Naive thymus-derived CD4-positive, alpha-beta T cell (primary cell): ENCODE measurements around the gene CISD3. TPM values are rescaled to one million over a fixed set of nuclear protein-coding genes. Genes with fewer than 3 reads are reported as not detected.

Source experiments
- ATAC-seq: fragments of 150-1000 bp; cut with Tn5 transposase; 2 replicates; pipeline ENCODE4 v1.10.0; 2021; ENCODE audit warnings: mild to moderate bottlenecking, moderate library complexity
- CTCF ChIA-PET: fragments of 350-600 bp; sonication (Branson Sonifier 250); formaldehyde crosslinking; loops from one replicate; lab custom pipeline; 2021; ENCODE audit warnings: antibody characterized with exemption; lab: Charles Lee
- POLR2A ChIA-PET: fragments of 350-600 bp; sonication (Branson Sonifier 250); formaldehyde crosslinking; loops from one replicate; lab custom pipeline; 2021; ENCODE audit warnings: antibody characterized with exemption, inconsistent platforms; lab: Charles Lee
- DNase-seq, 9 donors: peaks; one replicate each; pipeline versions ENCODE4 v3.0.0 to v3.0.0-alpha.2; 2020 to 2022; ENCODE audit warnings: mixed read lengths in 1 of 9
- H3K27ac ChIP-seq: one replicate; pipeline ENCODE4 v1.7.0; 2013; ENCODE audit warnings: mild to moderate bottlenecking, low read depth, low read length, moderate library complexity
- H3K27me3 ChIP-seq, 2 donors: one replicate each; pipeline ENCODE4 v1.7.0; 2013; ENCODE audit warnings: low read length in 2 of 2, mild to moderate bottlenecking in 2 of 2, moderate library complexity in 2 of 2; ENCODE audit not compliant: control insufficient read depth in 2 of 2, insufficient read depth in 2 of 2
- H3K36me3 ChIP-seq, 3 experiments: 1 replicate in 2 of 3; 2 replicates in 1 of 3; pipeline ENCODE4 v1.7.0; 2013; ENCODE audit warnings: low read length in 3 of 3, mild to moderate bottlenecking in 3 of 3, moderate library complexity in 1 of 3; ENCODE audit not compliant: insufficient read depth in 3 of 3, control insufficient read depth in 2 of 3
- H3K4me1 ChIP-seq, 2 donors: one replicate each; pipeline ENCODE4 v1.7.0; 2013; ENCODE audit warnings: low read length in 2 of 2, mild to moderate bottlenecking in 2 of 2, moderate library complexity in 1 of 2; ENCODE audit not compliant: control insufficient read depth in 2 of 2, insufficient read depth in 2 of 2
- H3K4me3 ChIP-seq: 2 replicates; pipeline ENCODE4 v1.7.0; 2013; ENCODE audit warnings: mild to moderate bottlenecking, low read length
- H3K9me3 ChIP-seq, 3 experiments: 1 replicate in 2 of 3; 2 replicates in 1 of 3; pipeline ENCODE4 v1.7.0; 2013; ENCODE audit warnings: low read length in 3 of 3; ENCODE audit not compliant: control insufficient read depth in 2 of 3
- H3K27ac Mint-ChIP-seq, 9 donors: one replicate each; pipeline ENCODE4 v1.8.0; 2020 to 2022; ENCODE audit warnings: mixed read lengths in 9 of 9, mild to moderate bottlenecking in 8 of 9, moderate library complexity in 5 of 9, inconsistent platforms in 2 of 9
- H3K27me3 Mint-ChIP-seq, 5 donors: one replicate each; pipeline ENCODE4 v1.8.0; 2021 to 2022; ENCODE audit warnings: mixed read lengths in 5 of 5, mild to moderate bottlenecking in 1 of 5
- H3K36me3 Mint-ChIP-seq, 5 donors: one replicate each; pipeline ENCODE4 v1.8.0; 2020 to 2022; ENCODE audit warnings: mixed read lengths in 5 of 5, mild to moderate bottlenecking in 3 of 5, inconsistent platforms in 1 of 5
- H3K4me1 Mint-ChIP-seq, 7 donors: one replicate each; pipeline ENCODE4 v1.8.0; 2020 to 2022; ENCODE audit warnings: mixed read lengths in 7 of 7, mild to moderate bottlenecking in 3 of 7, inconsistent platforms in 1 of 7
- H3K4me3 Mint-ChIP-seq, 10 donors: one replicate each; pipeline ENCODE4 v1.8.0; 2020 to 2022; ENCODE audit warnings: mild to moderate bottlenecking in 10 of 10, mixed read lengths in 10 of 10, moderate library complexity in 6 of 10, inconsistent platforms in 2 of 10
- H3K9me3 Mint-ChIP-seq, 11 donors: one replicate each; pipeline ENCODE4 v1.8.0; 2020 to 2022; ENCODE audit warnings: mixed read lengths in 11 of 11, mild to moderate bottlenecking in 4 of 11, inconsistent platforms in 1 of 11, moderate library complexity in 1 of 11
- intact Hi-C, 2 donors: fragments of 100-400 bp; cut with micrococcal nuclease; formaldehyde crosslinking; loops; one replicate each; pipeline ENCODE4 v1.15.1; 2023
- polyA plus RNA-seq, 2 donors: library from polyadenylated mRNA; unstranded; fragments of 300-500 nt; fragmentation: Illumina TruSeq; gene quantifications; one replicate each; pipeline ENCODE4 v1.2.3, GENCODE V29; 2021
- total RNA-seq, 6 experiments: library from RNA in 5 of 6; stranded (reverse) in 5 of 6; gene quantifications; 1 replicate in 5 of 6; 2 replicates in 1 of 6; pipeline ENCODE4 v1.2.3 and lab custom pipeline; 2021 to 2026

The CISD3 gene
- total RNA-seq (10 to 100 TPM in 3 of 5 experiments, 1 to 10 TPM in 2; 8.0 to 39.6 (median 12.9) TPM), polyA plus RNA-seq (10 to 100 TPM; 33.0 to 39.0 TPM), total RNA-seq (lab: John Stamatoyannopoulos, UW) (7.7 reads per million, percentile 31 among the genes with 10 or more reads in this experiment)

GRCh38 chr17:38729886-38730525, at the start of gene CISD3:
Gene CISD3, plus strand, starts transcription at chr17:38730341. Its CDS starts 18 bp downstream, at chr17:38730359.
- intact Hi-C loops: loop anchor here (1.0 to 2.0 kb wide), 4 partner anchors 22 to 171 kb away; partner anchors contain the start of gene PSMB3 (in 2 of the 2)
- POLR2A ChIA-PET: interaction anchor here (0.9 to 15.9 kb wide), 11 partner anchors 13 to 423 kb away, joined by 3 to 317 read pairs (median 6); partner anchors contain the start of genes EPOP, MLLT6 and PSMB3
- Mint-ChIP-seq H3K36me3 (peaks cover 0 to 21% (median 0%) of the 10 kb centered on the region in 5 donors), H3K4me1 (peaks cover 40 to 91% (median 79%) of the 10 kb centered on the region in 7 donors), H3K4me3 (peak within 1 kb of the TSS; percentile 87 to 99 (median 95)), H3K27ac (peak within 1 kb of the TSS; percentile 89 to 97 (median 93)), H3K9me3 (peaks cover 0 to 10% (median 0%) of the 10 kb centered on the region in 11 donors), H3K27me3 (peaks cover 0 to 2% (median 0%) of the 10 kb centered on the region in 5 donors)
- peak within 1 kb of the TSS; percentile 81 for H3K27ac ChIP-seq
- ATAC-seq (peak; percentile 92), DNase-seq (peak; percentile 73 to 91 (median 84))
- no peaks in the 10 kb centered on the region for H3K9me3 ChIP-seq
- H3K27me3 ChIP-seq: no peaks in the 10 kb centered on the region
- peaks cover 44 to 56% of the 10 kb centered on the region in 2 donors for H3K4me1 ChIP-seq
- H3K4me3 ChIP-seq: peak within 1 kb of the TSS; percentile 78
- H3K36me3 ChIP-seq: peaks cover 0 to 16% (median 0%) of the 10 kb centered on the region in 3 experiments
- CTCF ChIA-PET: interaction anchor here (1.9 to 2.3 kb wide), 3 partner anchors 19 to 63 kb away, joined by 5 to 19 read pairs (median 8); no protein-coding TSS in a partner anchor

- CTCF ChIA-PET: interaction anchor here (0.5 to 6.6 kb wide), 5 partner anchors 10 to 54 kb away, joined by 3 to 78 read pairs (median 4); no protein-coding TSS in a partner anchor
- intact Hi-C loops: no loop called here
- POLR2A ChIA-PET: no interaction called here
- Histone ChIP-seq H3K9me3 (no peaks in the 10 kb centered on the region), H3K4me3 (no peak overlapping the region), H3K27me3 (no peaks in the 10 kb centered on the region), H3K27ac (no peak overlapping the region), H3K4me1 (peaks cover 0 to 2% of the 10 kb centered on the region in 2 donors), H3K36me3 (no peaks in the 10 kb centered on the region)
- no peak for DNase-seq
- Mint-ChIP-seq H3K4me1 (peaks cover 5 to 9% (median 7%) of the 10 kb centered on the region in 7 donors), H3K27ac (no peak overlapping the region), H3K27me3 (peaks cover 0 to 11% (median 0%) of the 10 kb centered on the region in 5 donors), H3K36me3 (no peaks in the 10 kb centered on the region), H3K9me3 (peaks cover 0 to 1% (median 0%) of the 10 kb centered on the region in 11 donors), H3K4me3 (no peak overlapping the region)
- no peak for ATAC-seq
Observed at GRCh38 chr17:38681096-38681495, 49.0 kb upstream of the CISD3 start.

GRCh38 chr17:38685491-38685890, 44.6 kb upstream of the CISD3 start:
- H3K36me3 ChIP-seq: no peaks in the 10 kb centered on the region
- DNase-seq (no peak), ATAC-seq (no peak)
- Mint-ChIP-seq H3K4me3 (peak overlapping the region in 1 of 10 donors; percentile 55), H3K4me1 (peaks cover 0 to 7% (median 0%) of the 10 kb centered on the region in 7 donors), H3K36me3 (no peaks in the 10 kb centered on the region), H3K9me3 (peaks cover 0 to 1% (median 0%) of the 10 kb centered on the region in 11 donors), H3K27me3 (peaks cover 0 to 9% (median 3%) of the 10 kb centered on the region in 5 donors), H3K27ac (no peak overlapping the region)
- H3K9me3 ChIP-seq: no peaks in the 10 kb centered on the region
- CTCF ChIA-PET: interaction anchor here (1.0 kb wide), 1 partner anchor 303 kb away, joined by 3 read pairs; no protein-coding TSS in a partner anchor
- intact Hi-C loops: no loop called here
- no peak overlapping the region for H3K27ac ChIP-seq
- POLR2A ChIA-PET: interaction anchor here (0.9 kb wide), 1 partner anchor 12 kb away, joined by 3 read pairs; no protein-coding TSS in a partner anchor
- H3K4me1 ChIP-seq: no peaks in the 10 kb centered on the region
- no peaks in the 10 kb centered on the region for H3K27me3 ChIP-seq
- no peak overlapping the region for H3K4me3 ChIP-seq

- DNase-seq (no peak), ATAC-seq (no peak)
- Mint-ChIP-seq H3K27me3 (peaks cover 0 to 9% (median 3%) of the 10 kb centered on the region in 5 donors), H3K4me1 (peaks cover 0 to 7% (median 0%) of the 10 kb centered on the region in 7 donors), H3K9me3 (peaks cover 0 to 3% (median 0%) of the 10 kb centered on the region in 11 donors), H3K4me3 (no peak overlapping the region), H3K36me3 (no peaks in the 10 kb centered on the region), H3K27ac (no peak overlapping the region)
- intact Hi-C loops: no loop called here
- ChIA-PET CTCF (interaction anchor here (0.5 kb wide), 1 partner anchor 248 kb away, joined by 3 read pairs; no protein-coding TSS in a partner anchor), POLR2A (interaction anchor here (0.7 to 1.0 kb wide), 2 partner anchors 19 to 65 kb away, joined by 3 to 5 read pairs; partner anchors contain the start of gene PSMB3)
- H3K36me3 ChIP-seq: no peaks in the 10 kb centered on the region
- no peaks in the 10 kb centered on the region for H3K27me3 ChIP-seq
- no peaks in the 10 kb centered on the region for H3K4me1 ChIP-seq
- H3K9me3 ChIP-seq: no peaks in the 10 kb centered on the region
- no peak overlapping the region for H3K4me3 ChIP-seq
- H3K27ac ChIP-seq: no peak overlapping the region
Observed at GRCh38 chr17:38687286-38687685, 42.9 kb upstream of the CISD3 start.

GRCh38 chr17:38690386-38690785, 39.8 kb upstream of the CISD3 start:
- Mint-ChIP-seq H3K9me3 (peaks cover 0 to 3% (median 0%) of the 10 kb centered on the region in 11 donors), H3K4me1 (peaks cover 0 to 13% (median 0%) of the 10 kb centered on the region in 7 donors), H3K27me3 (peaks cover 0 to 8% (median 3%) of the 10 kb centered on the region in 5 donors), H3K36me3 (no peaks in the 10 kb centered on the region), H3K4me3 (no peak overlapping the region), H3K27ac (no peak overlapping the region)
- Histone ChIP-seq H3K9me3 (no peaks in the 10 kb centered on the region), H3K36me3 (no peaks in the 10 kb centered on the region), H3K27ac (no peak overlapping the region), H3K27me3 (no peaks in the 10 kb centered on the region), H3K4me3 (no peak overlapping the region), H3K4me1 (no peaks in the 10 kb centered on the region)
- CTCF ChIA-PET: interaction anchor here (0.8 to 1.3 kb wide), 2 partner anchors 10 to 44 kb away, joined by 3 to 4 read pairs; no protein-coding TSS in a partner anchor
- no peak for DNase-seq
- ATAC-seq: no peak
- POLR2A ChIA-PET: interaction anchor here (0.7 to 1.3 kb wide), 2 partner anchors 17 to 38 kb away, joined by 3 read pairs; no protein-coding TSS in a partner anchor
- intact Hi-C loops: no loop called here

GRCh38 chr17:38691154-38691553, 39.0 kb upstream of the CISD3 start:
- Histone ChIP-seq H3K27ac (no peak overlapping the region), H3K27me3 (no peaks in the 10 kb centered on the region), H3K36me3 (no peaks in the 10 kb centered on the region), H3K9me3 (no peaks in the 10 kb centered on the region), H3K4me1 (no peaks in the 10 kb centered on the region), H3K4me3 (no peak overlapping the region)
- no peak overlapping the region for H3K4me3 Mint-ChIP-seq
- peaks cover 0 to 3% (median 0%) of the 10 kb centered on the region in 11 donors for H3K9me3 Mint-ChIP-seq
- ATAC-seq (no peak), DNase-seq (no peak)
- ChIA-PET CTCF (interaction anchor here (0.8 to 1.3 kb wide), 2 partner anchors 10 to 43 kb away, joined by 3 to 4 read pairs; no protein-coding TSS in a partner anchor), POLR2A (interaction anchor here (0.7 to 1.3 kb wide), 2 partner anchors 16 to 37 kb away, joined by 3 read pairs; no protein-coding TSS in a partner anchor)
- peaks cover 0 to 8% (median 0%) of the 10 kb centered on the region in 7 donors for H3K4me1 Mint-ChIP-seq
- intact Hi-C loops: no loop called here
- no peaks in the 10 kb centered on the region for H3K36me3 Mint-ChIP-seq
- H3K27me3 Mint-ChIP-seq: peaks cover 0 to 3% (median 0%) of the 10 kb centered on the region in 5 donors
- peak overlapping the region in 2 of 9 donors; percentile 21 to 62 for H3K27ac Mint-ChIP-seq
